Measurements from ENCODE around the gene DOCK11.

- TF ChIP-seq, protein P1, sequence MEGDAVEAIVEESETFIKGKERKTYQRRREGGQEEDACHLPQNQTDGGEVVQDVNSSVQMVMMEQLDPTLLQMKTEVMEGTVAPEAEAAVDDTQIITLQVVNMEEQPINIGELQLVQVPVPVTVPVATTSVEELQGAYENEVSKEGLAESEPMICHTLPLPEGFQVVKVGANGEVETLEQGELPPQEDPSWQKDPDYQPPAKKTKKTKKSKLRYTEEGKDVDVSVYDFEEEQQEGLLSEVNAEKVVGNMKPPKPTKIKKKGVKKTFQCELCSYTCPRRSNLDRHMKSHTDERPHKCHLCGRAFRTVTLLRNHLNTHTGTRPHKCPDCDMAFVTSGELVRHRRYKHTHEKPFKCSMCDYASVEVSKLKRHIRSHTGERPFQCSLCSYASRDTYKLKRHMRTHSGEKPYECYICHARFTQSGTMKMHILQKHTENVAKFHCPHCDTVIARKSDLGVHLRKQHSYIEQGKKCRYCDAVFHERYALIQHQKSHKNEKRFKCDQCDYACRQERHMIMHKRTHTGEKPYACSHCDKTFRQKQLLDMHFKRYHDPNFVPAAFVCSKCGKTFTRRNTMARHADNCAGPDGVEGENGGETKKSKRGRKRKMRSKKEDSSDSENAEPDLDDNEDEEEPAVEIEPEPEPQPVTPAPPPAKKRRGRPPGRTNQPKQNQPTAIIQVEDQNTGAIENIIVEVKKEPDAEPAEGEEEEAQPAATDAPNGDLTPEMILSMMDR (IDR thresholded peaks at IDR 0.05; ENCODE audit: low read length) = no peak
- no peak for TF ChIP-seq EZH2 (IDR thresholded peaks at IDR 0.05; ENCODE audit: borderline replicate concordance, low read length)
Measured at GRCh38 chrX:118513120-118513898, 17.7 kb downstream of the DOCK11 start.
